GM12878 (cell line): ENCODE measurements around the gene FBRSL1. TPM values are rescaled to one million over a fixed set of nuclear protein-coding genes. Genes with fewer than 3 reads are reported as not detected.

Experiments
- CBX5 ChIP-seq: sonication (generic); IDR thresholded peaks from 2 replicates; pipeline ENCODE4 v1.6.1; 2016; ENCODE audit warnings: low read depth, moderate library complexity, mild to moderate bottlenecking, inconsistent platforms
- CHD1 ChIP-seq: IDR thresholded peaks from 2 replicates; pipeline ENCODE4 v1.6.1; 2012; ENCODE audit warnings: low read depth, low read length, improper control_type of control experiment
- EP300 ChIP-seq, 2 experiments: fragments of 150-350 bp in 1 of 2; IDR thresholded peaks; 2 replicates each; pipeline ENCODE4 v1.6.1; 2011 to 2012; ENCODE audit warnings: low read depth in 2 of 2, low read length in 2 of 2, borderline replicate concordance in 1 of 2, improper control_type of control experiment in 1 of 2, inconsistent platforms in 1 of 2; ENCODE audit not compliant: control insufficient read depth in 1 of 2
- MTA2 ChIP-seq: fragments of 450-650 bp; IDR thresholded peaks from 2 replicates; pipeline ENCODE4 v1.6.1; 2016; ENCODE audit warnings: low read depth, mild to moderate bottlenecking, moderate library complexity
- MTA3 ChIP-seq: IDR thresholded peaks from 2 replicates; pipeline ENCODE4 v1.6.1; 2012; ENCODE audit warnings: low read length, inconsistent platforms, borderline replicate concordance
- ZNF217 ChIP-seq: fragments of 450-650 bp; IDR thresholded peaks from 2 replicates; pipeline ENCODE4 v1.6.1; 2017; ENCODE audit warnings: antibody characterized with exemption, mild to moderate bottlenecking
- ZNF687 ChIP-seq: fragments of 450-650 bp; IDR thresholded peaks from 2 replicates; pipeline ENCODE4 v1.6.1; 2017; ENCODE audit warnings: mild to moderate bottlenecking, moderate library complexity
- polyA plus RNA-seq, 11 experiments: library from polyadenylated mRNA; depleted of rRNA in 4 of 11; unstranded in 6 of 11; stranded (reverse) in 5 of 11; fragments of >200 nt; fragmentation: Nextera tagmentation in 4 of 11; fragmentation: Illumina TruSeq in 1 of 11; extraction: Ambion mirVana in 4 of 11; extraction: Trizol in 1 of 11; gene quantifications; 1 replicate in 1 of 11; 2 replicates in 10 of 11; pipeline versions ENCODE4 v1.2.1 to v1.2.3, GENCODE V29; 2011 to 2016; ENCODE audit warnings: inconsistent platforms in 2 of 11, missing spikeins in 2 of 11, low read depth in 1 of 11
- total RNA-seq, 4 experiments: library from RNA; depleted of rRNA in 3 of 4; stranded (reverse); fragments of >200 nt in 3 of 4; fragmentation: Illumina TruSeq in 1 of 4; extraction: Trizol in 1 of 4; gene quantifications; 2 replicates each; pipeline versions ENCODE4 v1.2.1 to v1.2.3, GENCODE V29; 2013 to 2021
- TF ChIP-seq, protein P1 (sequence below): fragments of 450-650 bp; IDR thresholded peaks from 2 replicates; pipeline ENCODE4 v1.6.1; 2014; ENCODE audit warnings: mild to moderate bottlenecking
- TF ChIP-seq, protein P2 (sequence below): IDR thresholded peaks from 2 replicates; pipeline ENCODE4 v1.6.1; 2011; ENCODE audit warnings: low read depth, low read length, improper control_type of control experiment, borderline replicate concordance

FBRSL1 gene
- total and polyA plus RNA-seq, 10 of the 15 experiments (the other 5 are each of a cell fraction or from before 2014, with no cell fraction given), result 0.19 to 55.1 (median 4.1) TPM

- TF ChIP-seq MTA2, result no peak
- TF ChIP-seq EP300 (IDR thresholded peaks at IDR 0.05; ENCODE audit: borderline replicate concordance in 1 of 2, control insufficient read depth in 1 of 2, low read depth in 2 of 2, low read length in 2 of 2), result no peak
- TF ChIP-seq, protein P1, sequence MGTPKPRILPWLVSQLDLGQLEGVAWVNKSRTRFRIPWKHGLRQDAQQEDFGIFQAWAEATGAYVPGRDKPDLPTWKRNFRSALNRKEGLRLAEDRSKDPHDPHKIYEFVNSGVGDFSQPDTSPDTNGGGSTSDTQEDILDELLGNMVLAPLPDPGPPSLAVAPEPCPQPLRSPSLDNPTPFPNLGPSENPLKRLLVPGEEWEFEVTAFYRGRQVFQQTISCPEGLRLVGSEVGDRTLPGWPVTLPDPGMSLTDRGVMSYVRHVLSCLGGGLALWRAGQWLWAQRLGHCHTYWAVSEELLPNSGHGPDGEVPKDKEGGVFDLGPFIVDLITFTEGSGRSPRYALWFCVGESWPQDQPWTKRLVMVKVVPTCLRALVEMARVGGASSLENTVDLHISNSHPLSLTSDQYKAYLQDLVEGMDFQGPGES, result no peak
- TF ChIP-seq ZNF217, result no peak
- TF ChIP-seq MTA3, result no peak
- TF ChIP-seq, protein P2, sequence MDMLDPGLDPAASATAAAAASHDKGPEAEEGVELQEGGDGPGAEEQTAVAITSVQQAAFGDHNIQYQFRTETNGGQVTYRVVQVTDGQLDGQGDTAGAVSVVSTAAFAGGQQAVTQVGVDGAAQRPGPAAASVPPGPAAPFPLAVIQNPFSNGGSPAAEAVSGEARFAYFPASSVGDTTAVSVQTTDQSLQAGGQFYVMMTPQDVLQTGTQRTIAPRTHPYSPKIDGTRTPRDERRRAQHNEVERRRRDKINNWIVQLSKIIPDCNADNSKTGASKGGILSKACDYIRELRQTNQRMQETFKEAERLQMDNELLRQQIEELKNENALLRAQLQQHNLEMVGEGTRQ, result no peak
- no peak for TF ChIP-seq ZNF687
- no peak for TF ChIP-seq CHD1
- no peak for TF ChIP-seq CBX5
These were observed 47.8 kb upstream of the FBRSL1 start (continued) for GRCh38 chr12:132441871-132442863.
